Measurements from ENCODE around the gene GTPBP10. TPM values are rescaled to one million over a fixed set of nuclear protein-coding genes. Genes with fewer than 3 reads are reported as not detected.

Gene GTPBP10
- total and polyA plus RNA-seq, 2 of the 13 experiments (the other 11 are each of a cell fraction or from before 2014, with no cell fraction given), result 13.3 to 38.7 TPM

DNA sequence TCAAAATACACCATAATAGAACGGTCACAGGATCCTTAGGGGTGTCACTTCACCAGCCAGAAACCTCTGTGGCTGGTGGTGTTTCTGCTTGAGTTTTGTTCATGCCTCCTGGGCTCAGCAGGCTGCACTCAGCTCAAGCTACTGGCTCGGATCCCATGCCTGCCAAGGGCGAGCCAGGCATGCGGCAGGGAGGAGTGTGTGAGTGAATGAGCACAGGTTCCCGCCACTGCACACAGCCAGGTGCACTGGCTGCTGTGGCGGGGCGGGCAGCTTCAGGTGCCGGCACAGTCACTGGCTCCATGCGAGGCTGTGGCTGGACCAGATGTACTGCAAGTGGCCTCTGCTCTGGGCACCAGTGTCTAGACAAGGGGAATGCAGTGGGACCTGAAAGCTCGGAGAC, 86.2 kb downstream of the GTPBP10 start:
- no peak overlapping the region for H3K4me3 ChIP-seq (replicated peaks in 1 of 3; ENCODE audit: insufficient read depth in 1 of 3, low read depth in 2 of 3, low read length in 3 of 3)
- WGBS (ENCODE audit: low lambda C conversion rate), result 7% methylated on average over 3 of the region's 10 CpGs
- no peaks in the 10 kb centered on the region for H3K79me2 ChIP-seq (ENCODE audit: insufficient read depth, low read length)
- H3K9me3 ChIP-seq (ENCODE audit: low read length), result no peaks in the 10 kb centered on the region
- TF ChIP-seq ZNF292 (CRISPR knock-in tag; IDR thresholded peaks at IDR 0.05; ENCODE audit: borderline replicate concordance, low read depth) (no peak), PHF8 (CRISPR knock-in tag; IDR thresholded peaks at IDR 0.05) (no peak), NR1H2 (CRISPR knock-in tag; IDR thresholded peaks at IDR 0.05; ENCODE audit: borderline replicate concordance, low read depth) (no peak), MTF1 (CRISPR knock-in tag; IDR thresholded peaks at IDR 0.05) (no peak), HIVEP1 (CRISPR knock-in tag; IDR thresholded peaks at IDR 0.05) (no peak), TOPORS (CRISPR knock-in tag; IDR thresholded peaks at IDR 0.05) (no peak), NR2C2 (CRISPR knock-in tag; IDR thresholded peaks at IDR 0.05; ENCODE audit: borderline replicate concordance) (no peak), ZNF224 (CRISPR knock-in tag; IDR thresholded peaks at IDR 0.05) (no peak), ZNF326 (CRISPR knock-in tag; IDR thresholded peaks at IDR 0.05; ENCODE audit: borderline replicate concordance) (no peak), ZNF567 (CRISPR knock-in tag; IDR thresholded peaks at IDR 0.05; ENCODE audit: borderline replicate concordance) (no peak), RELA (CRISPR knock-in tag; IDR thresholded peaks at IDR 0.05) (no peak)
- TF ChIP-seq, protein P1, sequence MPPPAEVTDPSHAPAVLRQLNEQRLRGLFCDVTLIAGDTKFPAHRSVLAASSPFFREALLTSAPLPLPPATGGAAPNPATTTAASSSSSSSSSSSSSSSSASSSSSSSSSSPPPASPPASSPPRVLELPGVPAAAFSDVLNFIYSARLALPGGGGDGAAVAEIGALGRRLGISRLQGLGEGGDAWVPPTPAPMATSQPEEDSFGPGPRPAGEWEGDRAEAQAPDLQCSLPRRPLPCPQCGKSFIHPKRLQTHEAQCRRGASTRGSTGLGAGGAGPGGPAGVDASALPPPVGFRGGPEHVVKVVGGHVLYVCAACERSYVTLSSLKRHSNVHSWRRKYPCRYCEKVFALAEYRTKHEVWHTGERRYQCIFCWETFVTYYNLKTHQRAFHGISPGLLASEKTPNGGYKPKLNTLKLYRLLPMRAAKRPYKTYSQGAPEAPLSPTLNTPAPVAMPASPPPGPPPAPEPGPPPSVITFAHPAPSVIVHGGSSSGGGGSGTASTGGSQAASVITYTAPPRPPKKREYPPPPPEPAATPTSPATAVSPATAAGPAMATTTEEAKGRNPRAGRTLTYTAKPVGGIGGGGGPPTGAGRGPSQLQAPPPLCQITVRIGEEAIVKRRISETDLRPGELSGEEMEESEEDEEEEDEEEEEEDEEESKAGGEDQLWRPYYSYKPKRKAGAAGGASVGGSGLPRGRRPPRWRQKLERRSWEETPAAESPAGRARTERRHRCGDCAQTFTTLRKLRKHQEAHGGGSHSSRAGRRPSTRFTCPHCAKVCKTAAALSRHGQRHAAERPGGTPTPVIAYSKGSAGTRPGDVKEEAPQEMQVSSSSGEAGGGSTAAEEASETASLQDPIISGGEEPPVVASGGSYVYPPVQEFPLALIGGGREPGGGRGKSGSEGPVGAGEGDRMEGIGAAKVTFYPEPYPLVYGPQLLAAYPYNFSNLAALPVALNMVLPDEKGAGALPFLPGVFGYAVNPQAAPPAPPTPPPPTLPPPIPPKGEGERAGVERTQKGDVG (CRISPR knock-in tag; IDR thresholded peaks at IDR 0.05; ENCODE audit: borderline replicate concordance), result no peak
- TF ChIP-seq, protein P2, sequence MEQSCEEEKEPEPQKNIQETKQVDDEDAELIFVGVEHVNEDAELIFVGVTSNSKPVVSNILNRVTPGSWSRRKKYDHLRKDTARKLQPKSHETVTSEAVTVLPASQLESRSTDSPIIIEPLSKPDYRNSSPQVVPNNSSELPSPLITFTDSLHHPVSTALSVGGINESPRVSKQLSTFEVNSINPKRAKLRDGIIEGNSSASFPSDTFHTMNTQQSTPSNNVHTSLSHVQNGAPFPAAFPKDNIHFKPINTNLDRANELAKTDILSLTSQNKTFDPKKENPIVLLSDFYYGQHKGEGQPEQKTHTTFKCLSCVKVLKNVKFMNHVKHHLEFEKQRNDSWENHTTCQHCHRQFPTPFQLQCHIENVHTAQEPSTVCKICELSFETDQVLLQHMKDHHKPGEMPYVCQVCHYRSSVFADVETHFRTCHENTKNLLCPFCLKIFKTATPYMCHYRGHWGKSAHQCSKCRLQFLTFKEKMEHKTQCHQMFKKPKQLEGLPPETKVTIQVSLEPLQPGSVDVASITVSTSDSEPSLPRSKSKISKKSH (CRISPR knock-in tag; IDR thresholded peaks at IDR 0.05; ENCODE audit: borderline replicate concordance), result no peak
- no peak overlapping the region for H3K9ac ChIP-seq (ENCODE audit: insufficient read depth, low read depth, low read length)
- H3K27ac ChIP-seq (ENCODE audit: extremely low read length, insufficient read depth, low read length), result no peak overlapping the region
- H4K20me1 ChIP-seq (ENCODE audit: insufficient read depth, low read length), result no peaks in the 10 kb centered on the region
- POLR2A ChIA-PET, result no interaction called here
- H3K27me3 ChIP-seq (ENCODE audit: control insufficient read depth in 1 of 2, insufficient read depth in 2 of 2, low read length in 2 of 2), result 0 out of 5 replicates have a peak, but pooled peaks cover 0 to 1% of the 10 kb centered on the region in 2 experiments
- CTCF ChIA-PET (ENCODE audit: low intra/inter-chr PET ratio, low total read pairs), result no interaction called here
- no peak overlapping the region for H3K4me2 ChIP-seq (ENCODE audit: low read depth, low read length)
- DNase-seq (ENCODE audit: low spot score) (no peak), ATAC-seq (peak; percentile 74), FAIRE-seq (no peak)
- no peak overlapping the region for H2AFZ ChIP-seq (ENCODE audit: low read length)
- BruUV-seq (replicated peaks), result no TSS peak
- H3K36me3 ChIP-seq (replicated peaks in 1 of 2; ENCODE audit: control insufficient read depth in 1 of 2, insufficient read depth in 2 of 2, low read length in 2 of 2), result no peaks in the 10 kb centered on the region
- intact Hi-C loops (cut with micrococcal nuclease; ENCODE audit: unreplicated experiment) (no loop called here), in situ Hi-C loops (cut with HindIII; ENCODE audit: extremely low pct_ligation_motif_present, low pct_unique_long_range_greater_than_20kb) (no loop called here)
- H3K4me1 ChIP-seq (ENCODE audit: insufficient read depth, low read length), result no peaks in the 10 kb centered on the region
